PC-3 (cell line): ENCODE measurements around the gene HSPA5.

ENCODE experiments used
- EZH2 ChIP-seq: fragments of 300-600 bp; sonication (generic); IDR thresholded peaks from one replicate; pipeline ENCODE4 v1.6.1; 2017; ENCODE audit warnings: antibody characterized with exemption, mild to moderate bottlenecking, low read length; ENCODE audit not compliant: unreplicated experiment
- TF ChIP-seq, protein P1 (sequence below): fragments of 300-600 bp; sonication (generic); conservative IDR thresholded peaks from 2 replicates; pipeline ENCODE4 v1.5.1; 2017; ENCODE audit warnings: antibody characterized with exemption, low read depth, mild to moderate bottlenecking, low read length

- TF ChIP-seq, protein P1, sequence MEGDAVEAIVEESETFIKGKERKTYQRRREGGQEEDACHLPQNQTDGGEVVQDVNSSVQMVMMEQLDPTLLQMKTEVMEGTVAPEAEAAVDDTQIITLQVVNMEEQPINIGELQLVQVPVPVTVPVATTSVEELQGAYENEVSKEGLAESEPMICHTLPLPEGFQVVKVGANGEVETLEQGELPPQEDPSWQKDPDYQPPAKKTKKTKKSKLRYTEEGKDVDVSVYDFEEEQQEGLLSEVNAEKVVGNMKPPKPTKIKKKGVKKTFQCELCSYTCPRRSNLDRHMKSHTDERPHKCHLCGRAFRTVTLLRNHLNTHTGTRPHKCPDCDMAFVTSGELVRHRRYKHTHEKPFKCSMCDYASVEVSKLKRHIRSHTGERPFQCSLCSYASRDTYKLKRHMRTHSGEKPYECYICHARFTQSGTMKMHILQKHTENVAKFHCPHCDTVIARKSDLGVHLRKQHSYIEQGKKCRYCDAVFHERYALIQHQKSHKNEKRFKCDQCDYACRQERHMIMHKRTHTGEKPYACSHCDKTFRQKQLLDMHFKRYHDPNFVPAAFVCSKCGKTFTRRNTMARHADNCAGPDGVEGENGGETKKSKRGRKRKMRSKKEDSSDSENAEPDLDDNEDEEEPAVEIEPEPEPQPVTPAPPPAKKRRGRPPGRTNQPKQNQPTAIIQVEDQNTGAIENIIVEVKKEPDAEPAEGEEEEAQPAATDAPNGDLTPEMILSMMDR, result no peak
- TF ChIP-seq EZH2, result no peak
Measured at GRCh38 chr9:125241863-125242739, 958 bp upstream of the HSPA5 start.
